ENCODE data around the gene KLK12. TPM values are rescaled to one million over a fixed set of nuclear protein-coding genes. Genes with fewer than 3 reads are reported as not detected.

The KLK12 gene
- total and polyA plus RNA-seq, 2 donors (not counting 3 experiments of a cell fraction or from before 2014, with no cell fraction given) = not detected

GRCh38 chr19:51043497-51043896 is 8.7 kb upstream of the KLK12 start:
- no peaks in the 10 kb centered on the region for H3K9me3 ChIP-seq (replicated peaks; ENCODE audit: control insufficient read depth, insufficient read depth, low read length)
- H3K4me2 ChIP-seq (ENCODE audit: insufficient read depth, low read length) = no peak overlapping the region
- no peak overlapping the region for H3K4me3 ChIP-seq (replicated peaks in 1 of 3; ENCODE audit: insufficient read depth in 1 of 3, low read depth in 1 of 3, low read length in 3 of 3)
- no peak for TF ChIP-seq EZH2 (IDR thresholded peaks at IDR 0.05; ENCODE audit: borderline replicate concordance, low read depth, low read length, severe bottlenecking)
- no peak for TF ChIP-seq FOS (IDR thresholded peaks at IDR 0.05; ENCODE audit: borderline replicate concordance, insufficient read depth, low read length)
- TF ChIP-seq GATA2 (IDR thresholded peaks at IDR 0.05; ENCODE audit: insufficient read depth, insufficient read length, low read depth, low read length) = no peak
- no peak for TF ChIP-seq MAX (IDR thresholded peaks at IDR 0.05; ENCODE audit: insufficient read depth, insufficient read length)
- TF ChIP-seq MYC (IDR thresholded peaks at IDR 0.05; ENCODE audit: low read depth, low read length) = no peak
- no peak for TF ChIP-seq POLR2A (IDR thresholded peaks at IDR 0.05; ENCODE audit: low read depth, low read length)
- no peak for TF ChIP-seq JUN (IDR thresholded peaks at IDR 0.05; ENCODE audit: borderline replicate concordance, insufficient read depth, insufficient read length, low read depth)
- TF ChIP-seq CTCF (IDR thresholded peaks at IDR 0.05; ENCODE audit: extremely low read depth in 1 of 2, insufficient read depth in 1 of 2, low read depth in 1 of 2, low read length in 2 of 2) = no peak
- TF ChIP-seq POLR2AphosphoS5 (IDR thresholded peaks at IDR 0.05; ENCODE audit: insufficient read depth, low read depth, low read length) = no peak
- no peak overlapping the region for H3K27ac ChIP-seq (ENCODE audit: insufficient read depth, low read depth, low read length)
- POLR2A ChIA-PET = no interaction called here
- no peaks in the 10 kb centered on the region for H3K4me1 ChIP-seq (ENCODE audit: control insufficient read depth, extremely low read depth, insufficient read depth, low read length)
- no peak overlapping the region for H2AFZ ChIP-seq (ENCODE audit: low read depth, low read length)
- H3K9me1 ChIP-seq (replicated peaks; ENCODE audit: control insufficient read depth, extremely low read depth, insufficient read depth, low read length) = no peaks in the 10 kb centered on the region
- DNase-seq (ENCODE audit: low read depth, low spot score) (no peak), FAIRE-seq (no peak)
- H3K27me3 ChIP-seq (ENCODE audit: control insufficient read depth in 2 of 2, insufficient read depth in 2 of 2, low read length in 2 of 2) = no peaks in the 10 kb centered on the region
- CTCF ChIA-PET = interaction anchor here (1.0 to 1.7 kb wide), 2 partner anchors 22 to 27 kb away, joined by 5 to 8 read pairs; no protein-coding TSS in a partner anchor
- no TSS peak for BruUV-seq (replicated peaks)
- intact Hi-C loops (cut with micrococcal nuclease) = no loop called here
- no peak overlapping the region for H3K9ac ChIP-seq (replicated peaks; ENCODE audit: extremely low read depth, insufficient read depth, low read length)
- no peaks in the 10 kb centered on the region for H3K79me2 ChIP-seq (ENCODE audit: control insufficient read depth, insufficient read depth, low read length)
- no peaks in the 10 kb centered on the region for H3K36me3 ChIP-seq (ENCODE audit: control insufficient read depth in 2 of 2, extremely low read depth in 1 of 2, insufficient read depth in 2 of 2, low read length in 2 of 2)
- H4K20me1 ChIP-seq (replicated peaks; ENCODE audit: control insufficient read depth, extremely low read depth, insufficient read depth, low read length) = no peaks in the 10 kb centered on the region
- dilution Hi-C loops (cut with MboI; ENCODE audit: extremely low pct_ligation_motif_present, low sequenced_read_pairs) = no loop called here

Measured in endothelial cell of umbilical vein (primary cell).